GM12878 (cell line): ENCODE measurements around the gene ASTN1. TPM values are rescaled to one million over a fixed set of nuclear protein-coding genes. Genes with fewer than 3 reads are reported as not detected.

Source experiments
- ATAC-seq: fragments of 200-7000 bp; cut with Tn5 transposase; 3 replicates; pipeline ENCODE4 v1.9.1; 2020; ENCODE audit warnings: mild to moderate bottlenecking, moderate library complexity
- BruUV-seq: library from RNA; stranded (reverse); fragments of 400-500 nt; replicated peaks from 2 replicates; lab custom pipeline; 2021; lab: Mats Ljungman, UMichigan
- CTCF ChIA-PET: fragments of 300-600 bp; sonication (Branson Sonifier 250); formaldehyde crosslinking; extraction: SDS; loops from one replicate; lab custom pipeline; 2021; ENCODE audit warnings: inconsistent platforms; lab: Yijun Ruan, JAX
- POLR2A ChIA-PET: fragments of 350-600 bp; formaldehyde crosslinking; extraction: SDS; loops from one replicate; lab custom pipeline; 2021; ENCODE audit warnings: inconsistent platforms; lab: Charles Lee
- RAD21 ChIA-PET: fragments of 300-600 bp; sonication (Branson Sonifier 250); formaldehyde crosslinking; loops from one replicate; lab custom pipeline; 2023; ENCODE audit warnings: antibody characterized with exemption; ENCODE audit not compliant: unreplicated experiment; lab: Charles Lee
- SMC1A ChIA-PET: fragments of 300-600 bp; sonication (Branson Sonifier 250); formaldehyde crosslinking; loops from one replicate; lab custom pipeline; 2023; ENCODE audit not compliant: unreplicated experiment, uncharacterized antibody; lab: Charles Lee
- DNase-seq: peaks from one replicate; pipeline ENCODE4 v3.0.0-alpha.2; 2011; ENCODE audit warnings: low read depth, low spot score
- FAIRE-seq: peaks from 3 replicates; lab custom pipeline; 2011; peaks lifted over from hg19 to GRCh38; lab: Jason Lieb, UNC
- H2AFZ ChIP-seq: 2 replicates; pipeline ENCODE4 v1.6.0; 2011; ENCODE audit warnings: low read depth, low read length, control low read depth; ENCODE audit not compliant: control insufficient read depth
- H3K27ac ChIP-seq: 2 replicates; pipeline ENCODE4 v1.5.1; 2011; ENCODE audit warnings: control low read depth; ENCODE audit not compliant: control insufficient read depth, insufficient read depth
- H3K27me3 ChIP-seq, 2 experiments: replicated peaks in 1 of 2; 2 replicates each; pipeline versions ENCODE4 v1.6.0 to v1.6.1; 2011; ENCODE audit warnings: low read length in 1 of 2; ENCODE audit not compliant: control insufficient read depth in 2 of 2, insufficient read depth in 2 of 2
- H3K36me3 ChIP-seq, 2 experiments: 2 replicates each; pipeline ENCODE4 v1.5.1; 2011; ENCODE audit warnings: low read length in 1 of 2; ENCODE audit not compliant: control insufficient read depth in 2 of 2, insufficient read depth in 2 of 2
- H3K4me1 ChIP-seq: 2 replicates; pipeline ENCODE4 v1.6.1; 2011; ENCODE audit warnings: mild to moderate bottlenecking, low read length, moderate library complexity, mixed read lengths; ENCODE audit not compliant: control insufficient read depth, insufficient read depth
- H3K4me2 ChIP-seq: 2 replicates; pipeline ENCODE4 v1.6.0; 2011; ENCODE audit warnings: control low read depth; ENCODE audit not compliant: control insufficient read depth, insufficient read depth
- H3K4me3 ChIP-seq: fragments of 200-600 bp; sonication (generic); 2 replicates; pipeline ENCODE4 v1.5.1; 2016
- H3K79me2 ChIP-seq: 2 replicates; pipeline ENCODE4 v1.6.0; 2011; ENCODE audit warnings: low read length; ENCODE audit not compliant: control insufficient read depth, insufficient read depth
- H3K9ac ChIP-seq: 2 replicates; pipeline ENCODE4 v1.8.0; 2011; ENCODE audit warnings: low read length, control low read depth, mixed read lengths; ENCODE audit not compliant: control insufficient read depth, insufficient read depth
- H3K9me3 ChIP-seq: replicated peaks from 3 replicates; pipeline ENCODE4 v1.5.1; 2011; ENCODE audit warnings: mild to moderate bottlenecking, low read length; ENCODE audit not compliant: control insufficient read depth, insufficient read depth
- H4K20me1 ChIP-seq: 2 replicates; pipeline ENCODE4 v1.6.0; 2011; ENCODE audit not compliant: control insufficient read depth, insufficient read depth
- CBFB ChIP-seq: IDR thresholded peaks from 2 replicates; pipeline ENCODE4 v1.6.1; 2016; ENCODE audit warnings: antibody characterized with exemption, low read depth
- CBX5 ChIP-seq: sonication (generic); IDR thresholded peaks from 2 replicates; pipeline ENCODE4 v1.6.1; 2016; ENCODE audit warnings: low read depth, moderate library complexity, mild to moderate bottlenecking, inconsistent platforms
- CHD1 ChIP-seq: IDR thresholded peaks from 2 replicates; pipeline ENCODE4 v1.6.1; 2012; ENCODE audit warnings: low read depth, low read length, improper control_type of control experiment
- EED ChIP-seq: sonication (generic); IDR thresholded peaks from 2 replicates; pipeline ENCODE4 v1.6.1; 2016; ENCODE audit warnings: antibody characterized with exemption, low read depth
- HCFC1 ChIP-seq: fragments of 150-350 bp; IDR thresholded peaks from 2 replicates; pipeline ENCODE4 v1.6.1; 2014; ENCODE audit warnings: low read length
- KAT2A ChIP-seq: conservative IDR thresholded peaks from 2 replicates; pipeline ENCODE4 v1.6.1; 2011; ENCODE audit warnings: low read depth, low read length; ENCODE audit not compliant: control insufficient read depth
- MEF2A ChIP-seq: IDR thresholded peaks from 2 replicates; pipeline ENCODE4 v1.6.1; 2011; ENCODE audit warnings: low read depth, mild to moderate bottlenecking, low read length, moderate library complexity; ENCODE audit not compliant: insufficient read depth
- MTA2 ChIP-seq: fragments of 450-650 bp; IDR thresholded peaks from 2 replicates; pipeline ENCODE4 v1.6.1; 2016; ENCODE audit warnings: low read depth, mild to moderate bottlenecking, moderate library complexity
- NFYB ChIP-seq: IDR thresholded peaks from 2 replicates; pipeline ENCODE4 v1.6.1; 2011; ENCODE audit warnings: low read depth, mild to moderate bottlenecking, low read length, improper control_type of control experiment, moderate library complexity; ENCODE audit not compliant: insufficient read depth
- NRF1 ChIP-seq: conservative IDR thresholded peaks from 2 replicates; pipeline ENCODE4 v1.6.1; 2011; ENCODE audit warnings: mild to moderate bottlenecking, low read depth, low read length, improper control_type of control experiment
- PAX8 ChIP-seq: fragments of 450-650 bp; IDR thresholded peaks from 2 replicates; pipeline ENCODE4 v1.6.1; 2017; ENCODE audit warnings: mild to moderate bottlenecking, moderate library complexity
- RAD51 ChIP-seq: fragments of 450-650 bp; IDR thresholded peaks from 2 replicates; pipeline ENCODE4 v1.6.1; 2016; ENCODE audit warnings: moderate library complexity, mild to moderate bottlenecking, inconsistent platforms
- ZNF622 ChIP-seq: fragments of 450-650 bp; IDR thresholded peaks from 2 replicates; pipeline ENCODE4 v1.6.1; 2017; ENCODE audit warnings: mild to moderate bottlenecking, inconsistent platforms
- WGBS: methylation state at CpG from one replicate; pipeline ENCODE4 v1.1.6; 2016; ENCODE audit warnings: low lambda C conversion rate; ENCODE audit not compliant: insufficient replicate concordance, insufficient coverage; ENCODE audit errors: missing lambda C conversion rate; 5-methylcytosine and 5-hydroxymethylcytosine counted together
- in situ Hi-C: fragments of 300-500 bp; cut with MboI; formaldehyde crosslinking; loops from 9 replicates; pipeline ENCODE4 v1.14.3; 2018; ENCODE audit warnings: mixed read lengths
- intact Hi-C: fragments of 100-400 bp; cut with micrococcal nuclease; formaldehyde crosslinking; loops from one replicate; pipeline ENCODE4 v1.14.2; 2022; ENCODE audit not compliant: unreplicated experiment
- polyA plus RNA-seq, 11 experiments: library from polyadenylated mRNA; depleted of rRNA in 4 of 11; unstranded in 6 of 11; stranded (reverse) in 5 of 11; fragments of >200 nt; fragmentation: Nextera tagmentation in 4 of 11; fragmentation: Illumina TruSeq in 1 of 11; extraction: Ambion mirVana in 4 of 11; extraction: Trizol in 1 of 11; gene quantifications; 1 replicate in 1 of 11; 2 replicates in 10 of 11; pipeline versions ENCODE4 v1.2.1 to v1.2.3, GENCODE V29; 2011 to 2016; ENCODE audit warnings: inconsistent platforms in 2 of 11, missing spikeins in 2 of 11, low read depth in 1 of 11
- total RNA-seq, 4 experiments: library from RNA; depleted of rRNA in 3 of 4; stranded (reverse); fragments of >200 nt in 3 of 4; fragmentation: Illumina TruSeq in 1 of 4; extraction: Trizol in 1 of 4; gene quantifications; 2 replicates each; pipeline versions ENCODE4 v1.2.1 to v1.2.3, GENCODE V29; 2013 to 2021

Gene ASTN1
- total and polyA plus RNA-seq, 10 of the 15 experiments (the other 5 are each of a cell fraction or from before 2014, with no cell fraction given), result 0.04 TPM; not detected in 9

GRCh38 chr1:177033628-177034027, 130.9 kb downstream of the ASTN1 start:
- H3K27me3 ChIP-seq, result no peaks in the 10 kb centered on the region; a peak in 1 of 4 replicates
- intact Hi-C loops, result no loop called here
- H3K4me2 ChIP-seq, result no peak overlapping the region
- no peak for ATAC-seq
- no peak for TF ChIP-seq MTA2
- no peak for TF ChIP-seq PAX8
- TF ChIP-seq HCFC1, result no peak
- no peak for TF ChIP-seq CBFB
- TF ChIP-seq ZNF622, result no peak
- TF ChIP-seq, all 136 proteins: peak for 0
- Histone ChIP-seq H3K9me3 (no peaks in the 10 kb centered on the region), H3K36me3 (no peaks in the 10 kb centered on the region), H2AFZ (no peak overlapping the region), H4K20me1 (no peaks in the 10 kb centered on the region), H3K27ac (no peak overlapping the region), H3K9ac (no peak overlapping the region), H3K4me3 (no peak overlapping the region), H3K4me1 (no peaks in the 10 kb centered on the region), H3K79me2 (no peaks in the 10 kb centered on the region)
- in situ Hi-C loops, result no loop called here
- ChIA-PET SMC1A (no interaction called here), CTCF (interaction anchor here (1.2 kb wide), 1 partner anchor 148 kb away, joined by 3 read pairs; no protein-coding TSS in a partner anchor), POLR2A (no interaction called here), RAD21 (no interaction called here)
- no TSS peak for BruUV-seq
- 26% methylated on average over 6 of the region's 6 CpGs for WGBS
- no peak for DNase-seq
- FAIRE-seq, result no peak

- RAD21 ChIA-PET, result no interaction called here
- H3K27ac ChIP-seq, result no peak overlapping the region
- SMC1A ChIA-PET, result no interaction called here
- no peaks in the 10 kb centered on the region for H3K9me3 ChIP-seq
- intact Hi-C loops (no loop called here), in situ Hi-C loops (no loop called here)
- no peaks in the 10 kb centered on the region for H4K20me1 ChIP-seq
- no peaks in the 10 kb centered on the region for H3K36me3 ChIP-seq
- H3K9ac ChIP-seq, result no peak overlapping the region
- H2AFZ ChIP-seq, result no peak overlapping the region
- no peak overlapping the region for H3K4me2 ChIP-seq
- CTCF ChIA-PET, result no interaction called here
- no peaks in the 10 kb centered on the region for H3K79me2 ChIP-seq
- TF ChIP-seq CHD1 (no peak), NRF1 (no peak), EED (no peak), KAT2A (no peak), CBX5 (no peak), RAD51 (no peak), MEF2A (no peak), NFYB (no peak), ZNF622 (no peak)
- no peaks in the 10 kb centered on the region; a peak in 1 of 4 replicates for H3K27me3 ChIP-seq
- POLR2A ChIA-PET, result no interaction called here
- no peaks in the 10 kb centered on the region for H3K4me1 ChIP-seq
- WGBS, result 29% methylated on average over 22 of the region's 22 CpGs
- no peak for DNase-seq
- ATAC-seq, result no peak
- BruUV-seq, result no TSS peak
- FAIRE-seq, result no peak
- H3K4me3 ChIP-seq, result no peak overlapping the region
Measured at GRCh38 chr1:177032434-177032833, 132.1 kb downstream of the ASTN1 start.
